BE2C (cell line): Measurements from ENCODE around the gene RETREG1.

ENCODE experiments used
- DNase-seq: peaks from one replicate; pipeline ENCODE4 v3.0.0-alpha.2; 2020
- H3K27me3 ChIP-seq: fragments of 250-450 bp; sonication (Bioruptor Pico); 2 replicates; pipeline ENCODE4 v1.5.1; 2020; ENCODE audit warnings: mild to moderate bottlenecking
- H3K36me3 ChIP-seq: fragments of 250-450 bp; sonication (Bioruptor Pico); 2 replicates; pipeline ENCODE4 v1.5.1; 2020; ENCODE audit warnings: mild to moderate bottlenecking
- H3K4me1 ChIP-seq: fragments of 250-450 bp; sonication (Bioruptor Pico); 2 replicates; pipeline ENCODE4 v1.5.1; 2020
- H3K4me3 ChIP-seq: 2 replicates; pipeline ENCODE4 v1.5.1; 2011; ENCODE audit warnings: low read depth, low read length
- H3K9me3 ChIP-seq: fragments of 250-450 bp; sonication (Bioruptor Pico); 2 replicates; pipeline ENCODE4 v1.5.1; 2020
- TF ChIP-seq, protein P1 (sequence below): IDR thresholded peaks from 2 replicates; pipeline ENCODE4 v1.5.1; 2012; ENCODE audit warnings: mild to moderate bottlenecking, low read depth, low read length

The RETREG1 gene

DNA sequence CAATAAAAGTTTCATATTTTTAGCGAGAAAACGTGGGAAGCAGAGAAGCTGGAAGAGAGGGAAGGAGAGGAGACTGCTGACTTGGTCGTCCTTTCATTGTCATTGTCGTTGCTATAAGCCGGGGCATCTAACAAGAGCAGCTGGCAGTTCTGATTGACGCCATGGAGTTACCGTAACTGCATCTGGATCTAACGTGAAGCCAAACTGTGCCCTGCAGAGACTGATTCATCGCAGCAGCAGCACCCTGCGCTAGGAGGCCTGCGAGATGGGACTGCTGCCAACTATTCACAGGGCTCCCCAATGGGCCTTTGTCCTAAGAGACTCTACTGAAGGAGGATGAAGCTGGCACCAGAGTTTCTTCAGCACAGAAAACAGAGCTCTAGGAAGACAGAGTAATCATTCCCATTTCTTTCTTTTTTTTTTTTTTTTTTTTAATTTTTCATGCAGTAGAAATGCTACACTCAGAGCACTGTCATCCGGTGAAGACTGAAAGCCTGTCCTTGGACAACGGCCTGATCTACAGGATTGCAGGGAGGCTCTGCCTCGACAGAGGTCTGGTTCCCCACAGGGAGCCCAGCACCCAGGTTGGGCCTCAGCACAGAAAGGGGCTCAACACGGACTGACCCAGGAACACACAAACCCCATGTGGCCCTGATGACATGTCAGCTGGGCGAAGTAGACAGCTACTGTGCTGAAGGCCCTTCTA lies 47.8 kb downstream of the RETREG1 start:
- DNase-seq: peak; percentile 92
- Histone ChIP-seq H3K9me3 (no peaks in the 10 kb centered on the region), H3K4me1 (peaks cover 25% of the 10 kb centered on the region), H3K4me3 (peak overlapping the region; percentile 22; the same call in 1 of the 2 replicates), H3K36me3 (no peaks in the 10 kb centered on the region), H3K27me3 (no peaks in the 10 kb centered on the region)
- TF ChIP-seq, protein P1, sequence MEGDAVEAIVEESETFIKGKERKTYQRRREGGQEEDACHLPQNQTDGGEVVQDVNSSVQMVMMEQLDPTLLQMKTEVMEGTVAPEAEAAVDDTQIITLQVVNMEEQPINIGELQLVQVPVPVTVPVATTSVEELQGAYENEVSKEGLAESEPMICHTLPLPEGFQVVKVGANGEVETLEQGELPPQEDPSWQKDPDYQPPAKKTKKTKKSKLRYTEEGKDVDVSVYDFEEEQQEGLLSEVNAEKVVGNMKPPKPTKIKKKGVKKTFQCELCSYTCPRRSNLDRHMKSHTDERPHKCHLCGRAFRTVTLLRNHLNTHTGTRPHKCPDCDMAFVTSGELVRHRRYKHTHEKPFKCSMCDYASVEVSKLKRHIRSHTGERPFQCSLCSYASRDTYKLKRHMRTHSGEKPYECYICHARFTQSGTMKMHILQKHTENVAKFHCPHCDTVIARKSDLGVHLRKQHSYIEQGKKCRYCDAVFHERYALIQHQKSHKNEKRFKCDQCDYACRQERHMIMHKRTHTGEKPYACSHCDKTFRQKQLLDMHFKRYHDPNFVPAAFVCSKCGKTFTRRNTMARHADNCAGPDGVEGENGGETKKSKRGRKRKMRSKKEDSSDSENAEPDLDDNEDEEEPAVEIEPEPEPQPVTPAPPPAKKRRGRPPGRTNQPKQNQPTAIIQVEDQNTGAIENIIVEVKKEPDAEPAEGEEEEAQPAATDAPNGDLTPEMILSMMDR: no peak

DNA sequence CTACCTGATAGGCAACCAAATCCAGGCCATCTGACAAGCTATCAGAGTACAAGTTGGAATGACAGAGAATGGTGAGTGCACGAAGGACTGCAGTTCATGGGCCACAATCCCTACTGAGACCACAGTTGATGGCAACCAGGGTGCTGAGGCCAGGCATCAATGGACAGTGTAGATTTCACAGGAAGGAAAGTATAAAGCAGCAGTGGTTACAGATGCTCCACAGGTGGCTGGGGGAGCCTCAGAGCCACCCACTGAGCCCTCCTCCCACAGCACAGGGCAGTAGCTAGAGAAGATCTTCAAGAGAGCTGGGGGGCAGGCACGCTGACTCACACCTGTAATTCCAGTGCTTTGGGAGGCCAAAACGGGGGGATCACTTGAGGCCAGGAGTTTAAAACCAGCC lies 49.4 kb downstream of the RETREG1 start:
- TF ChIP-seq, protein P1: no peak
- no peak for DNase-seq

DNA sequence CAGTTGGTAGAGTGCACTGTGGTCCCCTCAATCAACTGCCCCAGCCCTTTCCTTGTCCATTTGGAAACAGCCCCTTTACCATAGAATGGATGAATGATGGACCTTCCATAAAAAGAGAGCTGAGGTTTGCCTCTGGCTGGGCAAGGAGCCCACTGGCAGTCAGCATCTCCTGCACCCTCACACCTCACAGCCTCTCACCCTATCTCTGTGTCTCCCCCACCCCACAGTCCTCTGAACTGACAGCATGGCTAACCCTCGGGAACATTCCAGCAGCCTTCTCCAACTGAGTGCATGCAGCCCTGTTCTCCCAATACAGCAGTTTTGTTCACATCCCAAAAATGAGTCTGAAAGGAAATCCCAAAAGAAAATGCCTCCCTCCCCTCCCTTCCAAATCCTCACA lies 51.7 kb downstream of the RETREG1 start:
- TF ChIP-seq, protein P1: no peak
- H3K4me3 ChIP-seq: no peak overlapping the region
- no peaks in the 10 kb centered on the region for H3K9me3 ChIP-seq
- H3K27me3 ChIP-seq: no peaks in the 10 kb centered on the region
- no peaks in the 10 kb centered on the region for H3K36me3 ChIP-seq
- DNase-seq: no peak
- H3K4me1 ChIP-seq: peaks cover 15% of the 10 kb centered on the region; the same call in 1 of the 2 replicates

More for the DNA sequence above, 49.4 kb downstream of the RETREG1 start:
- H3K4me3 ChIP-seq: no peak overlapping the region
- H3K9me3 ChIP-seq: no peaks in the 10 kb centered on the region
- no peaks in the 10 kb centered on the region for H3K27me3 ChIP-seq
- peaks cover 25% of the 10 kb centered on the region for H3K4me1 ChIP-seq
- no peaks in the 10 kb centered on the region for H3K36me3 ChIP-seq

DNA sequence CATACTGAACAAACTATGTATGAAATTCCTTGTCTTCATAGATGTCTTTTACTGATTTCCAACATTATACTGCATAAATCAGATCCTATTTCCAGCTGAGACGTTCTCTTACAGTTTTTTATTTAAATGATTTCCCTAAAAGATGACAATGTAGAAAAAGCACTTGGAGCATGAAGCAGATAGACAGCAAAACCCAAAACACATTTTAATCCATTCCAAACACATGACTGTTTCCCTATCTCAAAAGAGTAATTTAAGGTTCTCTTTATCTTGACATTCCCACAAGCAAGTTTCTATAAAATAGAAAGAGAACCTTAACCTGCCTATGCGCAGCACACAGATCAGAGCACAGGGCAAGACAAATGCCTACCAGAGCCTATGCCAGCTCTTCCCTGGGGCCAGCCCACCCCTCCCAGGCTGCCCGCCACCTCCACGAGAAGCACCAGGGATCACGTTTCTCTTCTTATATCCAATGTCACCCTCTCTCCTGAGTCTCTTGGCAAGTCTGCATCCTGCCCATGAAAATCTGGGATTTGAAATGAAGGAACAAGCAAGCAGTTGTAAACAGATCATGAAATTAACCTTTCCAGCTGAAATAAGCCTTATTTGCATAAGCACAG lies 52.4 kb downstream of the RETREG1 start:
- no peaks in the 10 kb centered on the region for H3K9me3 ChIP-seq
- no peaks in the 10 kb centered on the region for H3K36me3 ChIP-seq
- DNase-seq: no peak
- TF ChIP-seq, protein P1: no peak
- H3K27me3 ChIP-seq: no peaks in the 10 kb centered on the region
- no peak overlapping the region for H3K4me3 ChIP-seq
- H3K4me1 ChIP-seq: peaks cover 7% of the 10 kb centered on the region; the same call in 1 of the 2 replicates

DNA sequence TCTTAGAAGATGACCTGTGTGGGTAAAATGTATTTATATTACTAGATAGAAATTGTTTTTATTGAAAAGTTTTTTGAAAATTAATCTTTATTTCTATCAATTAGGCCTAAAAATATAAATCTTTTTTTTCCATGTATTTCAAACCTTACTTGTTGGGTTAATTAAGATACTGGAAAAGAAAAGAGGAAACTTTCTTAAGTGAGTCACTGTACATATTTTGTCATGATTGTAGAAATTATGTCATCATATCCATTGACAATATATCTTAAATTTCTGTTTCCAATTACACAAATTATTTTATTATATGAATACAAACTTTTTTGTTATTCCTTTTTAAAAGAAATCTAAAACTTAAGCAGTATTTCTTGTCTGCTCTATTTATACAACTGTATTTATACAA lies 53.1 kb downstream of the RETREG1 start:
- H3K9me3 ChIP-seq: no peaks in the 10 kb centered on the region
- H3K4me3 ChIP-seq: no peak overlapping the region
- no peaks in the 10 kb centered on the region for H3K36me3 ChIP-seq
- no peaks in the 10 kb centered on the region for H3K27me3 ChIP-seq
- TF ChIP-seq, protein P1: no peak
- DNase-seq: no peak
- peaks cover 5% of the 10 kb centered on the region; the same call in 1 of the 2 replicates for H3K4me1 ChIP-seq

DNA sequence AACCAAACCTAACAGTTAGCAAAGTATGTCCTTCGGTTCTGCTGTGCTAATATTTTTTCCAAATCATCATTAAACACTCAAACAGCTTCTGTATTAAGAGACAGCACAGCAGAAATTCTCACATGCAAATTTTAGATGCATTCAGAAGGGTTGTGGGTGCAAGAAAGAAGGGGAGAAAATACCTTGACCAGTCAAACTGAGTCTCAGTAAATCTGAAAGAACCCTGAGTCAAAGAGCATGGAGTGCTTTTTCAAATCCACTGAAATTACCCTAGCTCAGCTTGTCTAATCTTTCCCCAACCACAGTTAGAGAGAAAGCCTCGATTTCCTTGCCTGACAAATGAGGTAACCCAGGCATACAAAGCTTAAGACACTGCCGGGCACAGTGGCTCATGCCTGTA lies 55.1 kb downstream of the RETREG1 start:
- H3K27me3 ChIP-seq: no peaks in the 10 kb centered on the region
- TF ChIP-seq, protein P1: no peak
- no peak for DNase-seq

More for the DNA sequence above, 55.1 kb downstream of the RETREG1 start:
- Histone ChIP-seq H3K36me3 (no peaks in the 10 kb centered on the region), H3K4me1 (peaks cover 5% of the 10 kb centered on the region; the same call in 1 of the 2 replicates), H3K4me3 (no peak overlapping the region), H3K9me3 (no peaks in the 10 kb centered on the region)
